Keratinocyte (primary cell): ENCODE results near the gene GDNF. TPM values are rescaled to one million over a fixed set of nuclear protein-coding genes. Genes with fewer than 3 reads are reported as not detected.

Source experiments
- DNase-seq: peaks from one replicate; pipeline ENCODE4 v3.0.0-alpha.2; 2011; ENCODE audit warnings: low read depth, missing footprints, low spot score
- FAIRE-seq: peaks from 2 replicates; lab custom pipeline; 2011; peaks lifted over from hg19 to GRCh38; lab: Jason Lieb, UNC
- H2AFZ ChIP-seq: 2 replicates; pipeline ENCODE4 v1.6.0; 2012; ENCODE audit warnings: low read length, control low read depth, inconsistent platforms; ENCODE audit not compliant: control insufficient read depth
- H3K27ac ChIP-seq: 2 replicates; pipeline ENCODE4 v1.5.1; 2011; ENCODE audit warnings: low read length; ENCODE audit not compliant: control insufficient read depth, insufficient read depth
- H3K27me3 ChIP-seq: 3 replicates; pipeline ENCODE4 v1.6.0; 2011; ENCODE audit warnings: low read length; ENCODE audit not compliant: control insufficient read depth, insufficient read depth; ENCODE audit errors: extremely low read depth
- H3K36me3 ChIP-seq, 2 experiments: 2 replicates in 1 of 2; 3 replicates in 1 of 2; pipeline ENCODE4 v1.5.1; 2011; ENCODE audit warnings: low read length in 2 of 2, mild to moderate bottlenecking in 1 of 2; ENCODE audit not compliant: control insufficient read depth in 2 of 2, insufficient read depth in 2 of 2; ENCODE audit errors: extremely low read depth in 1 of 2
- H3K4me1 ChIP-seq: 3 replicates; pipeline ENCODE4 v1.5.1; 2011; ENCODE audit warnings: low read length; ENCODE audit not compliant: control insufficient read depth, insufficient read depth; ENCODE audit errors: extremely low read depth
- H3K4me2 ChIP-seq: 3 replicates; pipeline ENCODE4 v1.6.0; 2011; ENCODE audit warnings: low read depth, low read length; ENCODE audit not compliant: control insufficient read depth, insufficient read depth; ENCODE audit errors: extremely low read depth
- H3K4me3 ChIP-seq, 3 experiments: fragments of 200-600 bp in 1 of 3; sonication (generic) in 1 of 3; 2 replicates in 2 of 3; 3 replicates in 1 of 3; pipeline ENCODE4 v1.5.1; 2011 to 2016; ENCODE audit warnings: low read length in 3 of 3, mild to moderate bottlenecking in 3 of 3, control low read depth in 2 of 3, inconsistent platforms in 1 of 3, low read depth in 1 of 3, mixed read lengths in 1 of 3, mixed run types in 1 of 3, moderate library complexity in 1 of 3; ENCODE audit not compliant: control insufficient read depth in 2 of 3, insufficient read depth in 2 of 3; ENCODE audit errors: extremely low read depth in 1 of 3
- H3K79me2 ChIP-seq: 2 replicates; pipeline ENCODE4 v1.6.0; 2012; ENCODE audit warnings: low read length; ENCODE audit not compliant: control insufficient read depth, insufficient read depth
- H3K9ac ChIP-seq: 3 replicates; pipeline ENCODE4 v1.6.0; 2011; ENCODE audit warnings: low read length; ENCODE audit not compliant: control insufficient read depth, insufficient read depth; ENCODE audit errors: extremely low read depth
- H3K9me1 ChIP-seq: 3 replicates; pipeline ENCODE4 v1.6.0; 2011; ENCODE audit warnings: low read length; ENCODE audit not compliant: control insufficient read depth, insufficient read depth; ENCODE audit errors: extremely low read depth
- H3K9me3 ChIP-seq: 2 replicates; pipeline ENCODE4 v1.5.1; 2012; ENCODE audit warnings: low read depth, low read length; ENCODE audit not compliant: control insufficient read depth
- H4K20me1 ChIP-seq: 3 replicates; pipeline ENCODE4 v1.6.0; 2011; ENCODE audit warnings: low read length; ENCODE audit not compliant: control insufficient read depth, insufficient read depth; ENCODE audit errors: extremely low read depth
- CTCF ChIP-seq, 3 experiments: IDR thresholded peaks in 1 of 3; conservative IDR thresholded peaks in 1 of 3; optimal IDR thresholded peaks in 1 of 3; 2 replicates in 2 of 3; 3 replicates in 1 of 3; pipeline versions ENCODE3 to v1.5.1; 2011; ENCODE audit warnings: low read length in 3 of 3, mild to moderate bottlenecking in 3 of 3, moderate library complexity in 2 of 3, control low read depth in 1 of 3, inconsistent platforms in 1 of 3; ENCODE audit not compliant: insufficient read depth in 2 of 3; ENCODE audit errors: extremely low read depth in 1 of 3
- EZH2 ChIP-seq: IDR thresholded peaks from one replicate; pipeline ENCODE4 v1.6.1; 2012; ENCODE audit warnings: inconsistent platforms, mild to moderate bottlenecking, low read length, moderate library complexity
- dilution Hi-C: fragments of 300-500 bp; cut with MboI; formaldehyde crosslinking; loops from one replicate; pipeline ENCODE4 v1.7.0; 2020; ENCODE audit warnings: low sequenced_read_pairs; ENCODE audit not compliant: extremely low pct_ligation_motif_present
- polyA plus RNA-seq, 5 experiments: library from polyadenylated mRNA; depleted of rRNA in 3 of 5; stranded (reverse) in 3 of 5; stranded (forward) in 1 of 5; unstranded in 1 of 5; fragments of >200 nt; gene quantifications; 1 replicate in 1 of 5; 2 replicates in 3 of 5; 3 replicates in 1 of 5; pipeline versions ENCODE4 v1.2.1 to v1.2.3, GENCODE V29; 2011 to 2012; ENCODE audit warnings: missing spikeins in 2 of 5, low read depth in 1 of 5, low replicate concordance in 1 of 5

The GDNF gene
- polyA plus RNA-seq, 1 donor (not counting 4 experiments of a cell fraction or from before 2014, with no cell fraction given): 2.4 TPM

- FAIRE-seq (no peak), DNase-seq (peak; percentile 21)
- Histone ChIP-seq H3K4me1 (peaks cover 32% of the 10 kb centered on the region), H3K27me3 (no peaks in the 10 kb centered on the region), H3K9me1 (peaks cover 2% of the 10 kb centered on the region), H4K20me1 (no peaks in the 10 kb centered on the region), H3K79me2 (no peaks in the 10 kb centered on the region), H2AFZ (no peak overlapping the region), H3K4me3 (no peak overlapping the region), H3K9me3 (no peaks in the 10 kb centered on the region), H3K9ac (no peak overlapping the region), H3K4me2 (no peak overlapping the region), H3K27ac (no peak overlapping the region), H3K36me3 (no peaks in the 10 kb centered on the region)
- dilution Hi-C loops: no loop called here
- TF ChIP-seq EZH2 (no peak), CTCF (optimal IDR thresholded peaks at IDR 0.05 in 1 of 3, IDR thresholded peaks at IDR 0.05 in 1 of 3, conservative IDR thresholded peaks at IDR 0.05 in 1 of 3; ENCODE audit: extremely low read depth in 1 of 3, insufficient read depth in 2 of 3, low read length in 3 of 3) (peak; percentile 14 to 73 (median 68))
Observed at GRCh38 chr5:37774912-37775483, 64.8 kb downstream of the GDNF start.

GRCh38 chr5:37773809-37774208 lies 66.0 kb downstream of the GDNF start:
- no peaks in the 10 kb centered on the region for H3K9me3 ChIP-seq
- H4K20me1 ChIP-seq: no peaks in the 10 kb centered on the region
- TF ChIP-seq CTCF (optimal IDR thresholded peaks at IDR 0.05 in 1 of 3, IDR thresholded peaks at IDR 0.05 in 1 of 3, conservative IDR thresholded peaks at IDR 0.05 in 1 of 3; ENCODE audit: extremely low read depth in 1 of 3, insufficient read depth in 2 of 3, low read length in 3 of 3) (no peak), EZH2 (no peak)
- no peak for DNase-seq
- dilution Hi-C loops: no loop called here
- peaks cover 2% of the 10 kb centered on the region for H3K9me1 ChIP-seq
- H3K4me3 ChIP-seq: no peak overlapping the region
- no peaks in the 10 kb centered on the region for H3K27me3 ChIP-seq
- H3K4me2 ChIP-seq: no peak overlapping the region
- H3K27ac ChIP-seq: no peak overlapping the region
- H3K4me1 ChIP-seq: peaks cover 38% of the 10 kb centered on the region
- no peaks in the 10 kb centered on the region for H3K36me3 ChIP-seq
- peak overlapping the region; percentile 13 for H2AFZ ChIP-seq
- H3K79me2 ChIP-seq: no peaks in the 10 kb centered on the region
- no peak for FAIRE-seq
- no peak overlapping the region for H3K9ac ChIP-seq
